Stimulated activated CD4-positive, alpha-beta T cell treated with anti-CD3 and anti-CD28 coated beads, Interleukin-1b, Interleukin-23, amount 100 ng/mL, for 24 hours (primary cell): ENCODE measurements around the gene TMEM225B.
"Not testable (repeated sequence)": the region's sequence is repeated elsewhere in the genome, so short reads cannot be mapped to it uniquely, and the experiment has no call there.

Source experiments
- DNase-seq, 4 experiments: peaks; one replicate each; pipeline ENCODE4 v3.0.0-alpha.2; 2020; ENCODE audit warnings: low read depth in 4 of 4, low spot score in 1 of 4

TMEM225B gene

DNA sequence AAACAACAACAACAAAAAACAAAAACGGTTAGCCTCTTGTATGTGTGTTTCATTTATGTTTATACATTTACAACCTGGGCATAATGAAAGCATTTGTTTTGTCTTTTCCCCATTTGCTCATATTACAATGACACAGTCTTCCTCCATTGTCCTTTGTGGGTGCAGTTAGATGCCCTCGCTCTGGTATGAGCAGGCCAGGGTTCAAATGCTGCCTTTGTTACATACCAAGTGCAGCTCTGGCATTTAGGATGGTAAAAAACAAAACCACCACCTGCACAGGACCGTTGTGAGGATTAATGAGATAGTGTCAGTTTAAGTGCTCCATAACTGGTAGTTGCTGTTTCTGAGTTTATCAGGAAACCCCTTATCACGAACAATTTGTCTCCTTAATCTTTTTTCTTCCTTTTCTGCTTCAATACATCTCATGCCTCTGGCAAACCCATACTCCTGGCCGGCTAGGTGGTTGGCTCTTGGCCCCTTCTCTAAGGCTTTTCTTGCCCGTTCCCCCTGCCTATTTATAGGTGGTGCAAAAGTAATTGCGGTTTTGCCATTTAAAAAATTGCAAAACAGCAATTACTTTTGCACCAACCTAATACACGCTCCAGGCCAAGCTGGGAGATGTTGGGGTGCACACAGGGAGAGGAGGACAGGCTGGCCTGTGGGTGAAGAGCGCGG is 18.6 kb upstream of the TMEM225B start:
- no peak for DNase-seq

GRCh38 chr7:99579956-99580777 is 17.9 kb upstream of the TMEM225B start:
- DNase-seq = peak in 3 of 4 experiments; percentile 17 to 38 (median 30)

- DNase-seq = not testable (repeated sequence)
Observed at GRCh38 chr7:99580778-99581332, 17.2 kb upstream of the TMEM225B start.

DNA sequence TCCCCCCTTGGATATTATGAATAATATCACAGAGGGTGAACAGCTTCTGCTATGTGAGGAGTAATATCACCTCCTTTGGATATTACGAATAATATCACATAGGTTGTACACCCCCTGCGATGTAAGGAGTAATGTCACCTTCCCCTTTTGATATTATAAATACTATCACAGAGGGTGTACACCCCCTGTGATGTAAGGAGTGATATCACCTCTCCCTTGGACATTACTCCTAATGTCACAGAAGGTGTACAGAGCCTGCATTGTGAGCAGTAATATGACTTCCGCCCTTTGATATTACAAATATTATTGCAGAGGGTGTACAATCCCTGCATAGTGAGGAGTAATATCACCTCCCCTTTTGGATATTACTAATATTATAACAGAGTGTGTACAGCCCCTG is 9.2 kb upstream of the TMEM225B start:
- DNase-seq = no peak

GRCh38 chr7:99594948-99595745 is 2.9 kb upstream of the TMEM225B start:
- no peak for DNase-seq

DNA sequence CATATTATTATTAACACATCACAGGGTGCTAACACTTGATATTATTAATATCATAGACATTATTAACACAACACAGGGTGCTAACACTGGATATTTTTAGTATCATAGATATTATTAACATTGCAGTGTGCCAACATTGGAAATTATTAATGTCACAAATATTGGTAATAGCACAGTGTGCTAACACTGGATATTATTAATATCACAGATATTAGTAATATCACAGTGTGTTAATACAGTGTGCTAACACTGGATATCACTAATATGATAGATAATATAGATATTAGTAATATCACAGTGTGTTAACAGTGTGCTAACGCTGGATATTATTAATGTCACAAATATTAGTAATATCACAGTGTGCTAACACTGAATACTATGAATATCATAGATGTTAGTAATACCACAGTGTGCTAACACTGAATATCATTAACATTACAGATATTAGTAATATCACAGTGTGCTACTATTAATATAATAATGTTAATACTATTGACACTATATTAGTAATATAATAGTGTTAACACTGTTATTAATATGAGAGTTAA is 1.6 kb upstream of the TMEM225B start:
- DNase-seq = no peak

GRCh38 chr7:99599836-99600235 is 1.8 kb downstream of the TMEM225B start:
- no peak for DNase-seq

- no peak for DNase-seq
Observed at GRCh38 chr7:99601656-99602310, 3.7 kb downstream of the TMEM225B start.

DNA sequence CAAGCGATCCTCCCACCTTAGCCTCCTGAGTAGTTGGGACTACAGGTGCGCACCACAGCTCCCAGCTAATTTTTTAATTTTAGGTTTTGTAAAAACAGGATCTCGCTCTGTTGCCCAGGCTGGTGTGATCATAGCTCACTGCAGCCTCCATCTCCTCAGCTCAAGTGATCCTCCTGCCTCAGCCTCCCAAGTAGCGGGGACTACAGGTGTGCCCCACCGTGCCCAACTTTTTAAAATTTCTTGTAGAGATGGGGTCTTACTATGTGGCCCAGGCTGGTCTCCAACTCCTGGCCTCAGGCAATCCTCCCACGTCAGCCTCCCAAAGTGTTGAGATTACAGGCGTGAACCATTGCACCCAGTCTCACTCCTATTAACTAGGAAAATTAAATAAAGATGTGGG is 7.5 kb downstream of the TMEM225B start:
- DNase-seq = no peak

- no peak for DNase-seq
Observed at GRCh38 chr7:99606531-99606930, 8.5 kb downstream of the TMEM225B start.

- DNase-seq = no peak
Observed at GRCh38 chr7:99607548-99607947, 9.5 kb downstream of the TMEM225B start.

DNA sequence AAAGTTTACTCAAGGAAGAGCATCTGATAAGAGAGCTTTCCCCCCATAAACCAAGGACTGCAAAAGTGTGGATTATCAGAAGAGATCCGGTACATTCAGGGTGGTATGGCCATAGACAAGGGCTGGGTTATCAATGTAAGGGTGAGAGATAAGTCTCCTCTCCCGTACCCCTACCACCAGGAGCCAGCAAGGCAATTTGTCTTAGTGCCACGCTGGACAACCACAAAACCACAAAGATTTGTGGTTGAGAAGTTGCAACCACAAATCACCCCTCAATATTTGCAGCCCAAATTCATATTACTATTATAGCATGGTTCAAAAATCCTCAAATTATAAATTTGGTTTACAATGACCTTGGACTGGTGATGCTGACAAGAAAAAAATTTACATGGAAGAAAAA is 16.4 kb downstream of the TMEM225B start:
- DNase-seq = no peak

- DNase-seq = no peak
Observed at GRCh38 chr7:99615989-99616358, 17.9 kb downstream of the TMEM225B start.

GRCh38 chr7:99616359-99617191 is 18.5 kb downstream of the TMEM225B start, which contains the start of gene ZSCAN25:
TSS of gene ZSCAN25 (plus strand) at chr7:99616946. CDS start at chr7:99619607, 2,661 bp downstream.
- peak; percentile 59 to 80 (median 71) for DNase-seq

GRCh38 chr7:99617192-99617781 is 19.2 kb downstream of the TMEM225B start:
- DNase-seq = no peak

DNA sequence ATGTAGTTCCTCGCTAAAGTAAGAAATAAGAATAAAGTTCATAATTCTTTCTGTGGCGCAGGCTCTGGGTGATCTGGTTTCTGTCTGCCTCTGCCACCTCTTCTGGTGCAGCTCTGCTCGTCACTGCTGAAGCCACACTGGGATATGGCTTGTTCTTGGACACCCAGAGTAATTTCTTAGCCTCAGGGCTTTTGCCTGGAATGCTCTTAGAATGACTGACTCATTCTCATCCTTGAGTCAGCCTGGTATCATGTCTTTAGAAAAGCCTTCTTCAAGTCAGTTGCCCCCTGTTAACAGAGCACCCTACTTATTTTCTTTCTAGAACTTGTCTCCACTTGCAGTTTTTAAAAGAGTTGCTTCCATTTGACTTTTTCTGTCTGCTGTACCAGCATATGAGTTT is 20.7 kb downstream of the TMEM225B start:
- no peak for DNase-seq

DNA sequence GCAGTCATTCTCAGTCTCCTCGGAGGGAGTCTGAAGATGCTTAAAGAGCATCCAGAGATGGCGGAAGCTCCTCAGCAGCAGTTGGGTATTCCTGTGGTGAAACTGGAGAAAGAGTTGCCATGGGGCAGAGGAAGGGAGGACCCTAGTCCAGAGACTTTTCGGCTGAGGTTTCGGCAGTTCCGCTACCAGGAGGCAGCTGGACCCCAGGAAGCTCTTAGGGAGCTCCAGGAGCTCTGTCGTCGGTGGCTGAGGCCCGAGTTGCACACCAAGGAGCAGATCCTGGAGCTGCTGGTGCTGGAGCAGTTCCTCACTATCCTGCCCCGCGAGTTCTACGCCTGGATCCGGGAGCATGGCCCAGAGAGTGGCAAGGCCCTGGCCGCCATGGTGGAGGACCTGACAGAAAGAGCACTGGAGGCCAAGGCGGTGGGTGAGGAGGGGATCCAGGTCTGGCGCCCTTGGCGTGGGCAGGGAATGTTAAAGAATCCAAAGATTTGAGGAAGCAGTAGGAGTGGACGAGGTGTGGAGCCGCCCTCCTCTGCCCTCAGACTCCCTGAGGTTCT is 21.6 kb downstream of the TMEM225B start:
- no peak for DNase-seq

DNA sequence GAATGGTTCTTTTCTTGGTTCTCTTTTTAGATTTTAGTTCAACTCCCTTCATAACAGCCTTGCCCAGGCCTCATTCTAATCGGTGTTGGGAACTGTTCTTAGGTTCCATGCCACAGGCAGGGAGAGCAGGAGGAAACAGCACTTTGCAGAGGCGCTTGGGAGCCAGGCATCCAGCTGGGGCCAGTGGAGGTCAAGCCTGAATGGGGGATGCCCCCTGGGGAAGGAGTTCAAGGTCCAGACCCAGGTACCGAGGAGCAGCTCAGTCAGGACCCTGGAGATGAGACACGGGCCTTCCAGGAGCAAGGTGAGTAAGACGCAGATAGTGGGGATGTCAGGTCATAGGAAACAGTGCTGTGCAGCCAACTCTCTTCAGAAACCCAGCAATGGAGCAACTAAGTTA is 23.2 kb downstream of the TMEM225B start:
- DNase-seq = no peak

DNA sequence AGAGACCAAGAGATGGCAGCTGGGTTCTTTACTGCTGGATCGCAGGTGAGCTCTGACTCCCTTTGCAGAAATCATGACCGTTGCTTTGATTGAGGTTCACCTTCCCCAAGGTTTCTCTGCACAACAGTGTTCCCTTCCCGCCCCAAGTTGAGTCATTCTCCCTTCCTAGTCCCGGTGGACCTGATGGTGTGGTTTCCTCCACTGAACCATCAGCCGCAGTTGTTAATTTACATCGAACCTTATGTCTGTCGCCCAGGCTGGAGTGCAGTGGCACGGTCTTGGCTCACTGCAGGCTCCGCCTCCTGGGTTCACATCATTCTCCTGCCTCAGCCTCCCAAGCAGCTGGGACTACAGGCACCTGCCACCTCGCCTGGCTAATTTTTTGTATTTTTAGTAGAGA is 24.5 kb downstream of the TMEM225B start:
- no peak for DNase-seq
